H4 (cell line): ENCODE measurements around the gene TMOD2. TPM values are rescaled to one million over a fixed set of nuclear protein-coding genes. Genes with fewer than 3 reads are reported as not detected.

Experiments
- DNase-seq: peaks from one replicate; pipeline ENCODE4 v3.0.0-alpha.2; 2015; ENCODE audit warnings: low spot score
- total RNA-seq: library from RNA; depleted of rRNA; stranded (reverse); fragments of >200 nt; shearing (Covaris generic); gene quantifications from 2 replicates; pipeline ENCODE4 v1.2.3, GENCODE V29; 2014; rRNA removed

TMOD2 gene
- total RNA-seq, 1 experiment from 2014 or later = 0.64 TPM

- no peak for DNase-seq
These were observed 105.5 kb downstream of the TMOD2 start for GRCh38 chr15:51856714-51857380.

- DNase-seq = no peak
These were observed 110.4 kb downstream of the TMOD2 start for GRCh38 chr15:51861557-51862359.

- DNase-seq = no peak
These were observed 111.7 kb downstream of the TMOD2 start for GRCh38 chr15:51863131-51863530.

- no peak for DNase-seq
These were observed 113.1 kb downstream of the TMOD2 start for GRCh38 chr15:51864408-51865056.

GRCh38 chr15:51865317-51865716 is 113.9 kb downstream of the TMOD2 start:
- no peak for DNase-seq

Other genes with a start within 250 kb of the TMOD2 start
- 10.0 and 17.8 TPM in 2 replicates for gene DMXL2, start 128.8 kb upstream of the TMOD2 start, total RNA-seq
- not detected in 2 replicates for gene SCG3, start 70.1 kb upstream of the TMOD2 start, total RNA-seq
- 19.3 and 21.3 TPM in 2 replicates for gene LYSMD2, start 13.9 kb upstream of the TMOD2 start, total RNA-seq
- 21.2 and 22.5 TPM in 2 replicates for gene TMOD3, start 78.1 kb downstream of the TMOD2 start, total RNA-seq
- gene LEO1, start 220.2 kb downstream of the TMOD2 start, total RNA-seq = 24.2 and 31.9 TPM in 2 replicates